GM10847 (cell line): ENCODE results near the gene SNX32.

ENCODE experiments used
- POLR2A ChIP-seq: IDR thresholded peaks from 2 replicates; pipeline ENCODE4 v1.6.1; 2011; ENCODE audit not compliant: insufficient read length; ENCODE audit errors: extremely low read depth

SNX32 gene

DNA sequence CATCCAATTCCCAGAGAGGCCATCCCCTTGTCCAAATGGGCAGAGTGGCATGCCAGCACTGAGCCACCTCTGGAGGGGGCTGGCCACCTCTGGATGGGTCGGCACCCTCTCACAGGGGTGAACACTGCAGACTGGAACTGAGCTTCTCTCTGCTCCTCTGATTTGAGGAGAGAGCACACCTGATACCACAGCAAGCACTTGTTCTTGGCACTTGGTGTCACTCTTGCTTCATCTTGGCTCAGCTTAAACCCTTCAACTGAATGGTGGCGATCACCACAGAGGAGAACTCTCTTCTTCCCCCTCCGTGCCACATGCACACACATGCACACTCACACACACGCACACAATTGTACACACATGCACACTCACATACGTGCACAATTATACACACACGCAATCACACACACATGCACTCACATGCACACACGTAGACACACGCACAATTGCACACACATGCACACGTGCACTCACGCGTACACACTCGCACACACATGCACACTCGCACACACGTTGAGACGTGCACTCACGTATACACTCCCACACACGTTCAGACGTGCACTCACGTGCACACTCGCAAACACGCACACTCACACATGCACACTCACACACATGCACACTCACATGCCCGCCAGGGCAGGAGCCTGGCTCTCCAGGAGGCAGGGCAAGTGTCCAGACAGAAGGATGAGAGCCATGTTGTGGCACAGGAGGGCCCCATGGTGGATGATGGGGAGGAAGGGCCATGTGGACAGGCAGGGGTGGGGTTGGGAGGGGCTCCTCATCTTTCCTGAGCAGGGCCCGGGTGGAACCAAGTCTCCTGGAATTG lies 23.5 kb upstream of the SNX32 start:
- no peak for TF ChIP-seq POLR2A

DNA sequence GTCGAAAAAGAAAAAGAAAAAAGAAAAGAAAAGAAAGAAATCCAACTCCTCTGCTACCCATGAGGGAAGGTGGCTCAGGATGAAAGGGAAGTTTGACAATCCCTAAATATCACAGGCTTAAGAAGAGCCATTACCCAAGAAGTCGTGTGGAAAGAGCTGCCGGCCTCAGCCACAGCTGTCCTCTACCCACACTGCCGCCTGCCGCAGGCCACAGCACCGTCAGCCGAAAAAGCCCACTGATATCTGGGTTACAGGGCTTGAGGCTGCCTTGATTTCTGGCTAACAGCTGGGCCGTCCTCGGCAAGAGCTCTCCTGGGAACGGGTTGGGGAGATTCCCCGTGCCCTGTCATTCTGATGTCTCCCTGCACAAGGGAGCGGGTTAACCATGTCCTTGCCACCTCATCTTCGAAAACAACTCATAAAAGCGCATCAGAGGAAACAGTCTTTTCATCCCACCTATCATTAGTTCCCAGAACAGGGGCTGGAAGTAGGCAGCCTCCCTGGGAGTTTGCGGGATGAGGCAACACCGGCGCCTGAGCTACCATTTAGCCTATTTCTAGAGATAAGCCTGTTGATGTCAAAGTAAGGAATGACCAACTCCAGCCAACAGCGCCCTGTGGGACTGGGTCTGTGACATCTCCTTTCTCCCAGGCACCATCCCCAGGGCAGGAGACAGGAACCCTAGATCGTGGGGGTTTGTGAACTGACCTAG lies 21.8 kb upstream of the SNX32 start:
- no peak for TF ChIP-seq POLR2A

GRCh38 chr11:65814131-65814985 lies 19.4 kb upstream of the SNX32 start:
- no peak for TF ChIP-seq POLR2A

GRCh38 chr11:65814986-65815565 lies 18.7 kb upstream of the SNX32 start:
- TF ChIP-seq POLR2A = no peak

- TF ChIP-seq POLR2A = no peak
These were observed 17.1 kb upstream of the SNX32 start for GRCh38 chr11:65816696-65817095.

DNA sequence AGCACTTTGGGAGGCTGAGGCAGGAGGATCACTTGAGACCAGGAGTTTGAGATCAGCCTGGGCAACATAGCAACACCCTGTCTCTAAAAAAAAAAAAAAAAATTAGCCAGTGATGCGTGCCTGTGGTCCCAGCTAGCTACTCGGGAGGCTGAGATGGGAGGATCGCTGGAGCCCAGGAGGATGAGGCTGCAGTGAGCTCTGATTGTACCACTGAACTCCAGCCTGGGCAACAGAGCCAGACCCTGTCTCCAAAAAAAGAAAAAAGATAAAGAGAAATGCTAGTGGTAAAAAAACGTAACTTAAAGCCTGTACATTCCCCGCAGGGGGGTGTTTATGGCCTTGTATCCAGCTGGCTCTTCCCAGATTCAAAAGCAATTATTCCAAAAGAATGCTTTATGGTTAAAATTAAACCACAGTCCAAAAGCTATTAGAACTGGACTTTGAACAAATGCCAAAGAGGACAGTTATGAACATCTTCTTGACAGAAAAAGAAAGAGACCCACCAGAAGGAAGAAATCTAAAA lies 16.4 kb upstream of the SNX32 start:
- no peak for TF ChIP-seq POLR2A

DNA sequence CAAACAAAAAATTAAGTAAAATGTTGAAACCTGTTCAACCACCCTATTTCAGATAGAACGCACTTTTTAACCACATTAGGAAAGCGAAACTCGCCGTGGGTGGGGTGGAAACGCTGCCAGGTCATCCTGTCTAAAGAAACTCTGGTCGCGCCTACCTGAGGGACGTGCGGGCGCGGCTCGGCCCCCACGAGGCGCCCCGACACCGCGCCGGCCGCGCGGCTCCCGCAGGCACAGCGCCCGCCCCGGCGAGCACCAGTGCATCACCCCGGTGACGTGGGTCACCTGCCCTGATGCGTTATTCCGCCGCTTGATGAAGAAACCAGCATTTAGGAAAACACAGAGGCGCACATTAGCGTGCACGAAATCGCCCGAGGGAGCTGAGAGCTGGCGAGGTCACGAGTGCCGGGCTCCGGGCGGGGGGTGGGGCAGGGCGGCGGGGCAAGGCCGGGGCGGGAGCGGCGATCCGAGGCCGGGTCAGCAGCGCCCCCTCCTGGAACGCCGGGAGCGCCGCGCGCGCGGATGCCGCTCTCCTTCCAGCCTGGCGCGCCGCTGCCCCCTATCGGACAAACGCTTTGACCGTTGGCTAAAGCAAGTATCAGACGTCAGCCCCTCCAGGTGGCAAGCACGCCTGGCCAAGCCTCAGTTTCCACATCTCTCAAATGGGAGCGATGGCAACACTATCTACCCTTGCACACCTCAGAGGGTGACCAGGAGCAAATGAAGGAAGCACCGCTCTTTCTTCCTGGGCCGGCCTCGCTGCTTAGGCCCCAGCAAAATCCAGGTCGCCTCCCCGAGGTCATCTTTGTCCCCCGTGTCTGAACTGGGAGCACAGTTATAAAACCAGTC lies 15.7 kb upstream of the SNX32 start:
- no peak for TF ChIP-seq POLR2A

DNA sequence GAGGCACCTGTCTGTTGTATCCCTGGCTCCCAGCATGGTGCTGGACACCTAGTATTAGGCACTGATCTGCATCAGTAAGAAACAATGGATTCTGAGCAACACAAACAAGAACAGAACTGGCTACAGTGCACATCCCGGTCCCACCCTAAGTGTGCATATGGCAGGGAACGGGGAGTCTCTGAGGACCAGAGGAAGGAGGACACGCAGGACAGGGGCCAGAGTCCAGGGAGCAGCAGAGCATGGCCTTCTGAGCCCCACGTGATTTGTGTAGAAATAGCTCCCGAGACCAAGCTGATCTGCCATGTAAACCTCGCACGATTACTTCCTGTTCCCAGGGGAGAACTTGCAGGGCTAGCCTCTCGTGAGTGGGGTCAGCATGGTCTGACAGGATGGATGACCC lies 12.7 kb upstream of the SNX32 start:
- TF ChIP-seq POLR2A = no peak

DNA sequence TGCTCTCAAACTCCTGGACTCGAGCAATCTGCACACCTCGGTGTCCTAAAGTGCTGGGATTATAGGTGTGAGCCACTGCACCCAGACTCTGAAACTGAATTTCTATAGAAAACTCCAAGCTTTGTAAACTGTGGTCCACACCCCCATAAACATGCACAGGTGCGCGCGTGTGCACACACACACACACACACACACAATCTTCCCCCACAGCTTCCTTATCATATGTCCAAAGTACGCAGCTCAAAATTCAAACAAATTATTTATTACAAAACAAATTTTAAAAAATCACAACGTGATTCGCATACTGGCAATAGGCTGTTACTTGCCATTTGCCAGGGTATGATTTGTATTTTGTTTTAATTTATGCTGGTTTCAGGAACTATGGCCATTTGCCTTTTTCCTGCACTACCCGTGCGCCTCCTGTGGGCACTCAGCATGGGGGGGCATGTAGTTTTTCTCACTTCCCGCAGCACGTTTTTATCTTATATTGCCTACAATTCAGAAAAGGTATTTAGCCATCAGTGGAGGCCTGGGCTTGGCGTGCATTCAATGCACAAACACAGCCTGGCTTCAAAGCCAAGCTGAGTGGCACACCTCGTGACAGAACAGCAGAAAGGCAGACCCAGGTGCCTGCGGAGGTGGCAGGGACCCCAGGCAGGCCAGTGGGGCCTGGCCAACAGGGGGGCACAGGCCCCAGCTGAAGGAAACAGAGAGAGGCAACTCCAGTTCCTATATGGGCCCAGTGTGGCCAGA lies 10.8 kb upstream of the SNX32 start:
- no peak for TF ChIP-seq POLR2A

- TF ChIP-seq POLR2A = no peak
These were observed 6.6 kb upstream of the SNX32 start for GRCh38 chr11:65826984-65827735.

DNA sequence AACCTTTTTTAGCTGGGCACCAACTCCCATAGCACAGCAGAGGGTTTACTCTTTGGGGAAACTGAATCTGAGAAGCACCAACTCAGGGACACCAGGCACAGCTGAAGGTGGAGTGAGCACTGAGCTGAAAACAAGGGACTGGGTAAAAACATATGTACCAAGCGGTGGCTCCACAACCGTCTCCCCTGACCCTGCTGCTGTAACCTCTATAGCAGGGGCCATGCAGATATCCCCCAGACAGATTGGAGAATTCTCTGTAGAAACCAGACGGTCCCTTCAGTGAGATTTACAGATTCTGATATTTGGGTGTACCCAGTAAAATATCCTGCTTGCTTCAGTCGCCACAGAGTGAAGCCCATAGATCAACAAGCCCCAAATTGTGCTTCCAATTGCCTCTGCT lies 4.3 kb upstream of the SNX32 start:
- no peak for TF ChIP-seq POLR2A

- no peak for TF ChIP-seq POLR2A
These were observed 439 bp downstream of the SNX32 start for GRCh38 chr11:65834202-65834601.

GRCh38 chr11:65842144-65842543 lies 8.4 kb downstream of the SNX32 start:
- no peak for TF ChIP-seq POLR2A
